Mononuclear cell (primary cell): ENCODE measurements around the gene KRTAP1-3. TPM values are rescaled to one million over a fixed set of nuclear protein-coding genes. Genes with fewer than 3 reads are reported as not detected.
"Not testable (repeated sequence)": the region's sequence is repeated elsewhere in the genome, so short reads cannot be mapped to it uniquely, and the experiment has no call there.

Experiments used
- H3K27me3 ChIP-seq: 2 replicates; pipeline ENCODE4 v1.6.0; 2011; ENCODE audit warnings: low read length, control low read depth; ENCODE audit not compliant: insufficient read depth
- H3K4me1 ChIP-seq: 2 replicates; pipeline ENCODE4 v1.5.1; 2011; ENCODE audit warnings: mild to moderate bottlenecking, low read length, control low read depth; ENCODE audit not compliant: insufficient read depth
- H3K4me3 ChIP-seq: 2 replicates; pipeline ENCODE4 v1.5.1; 2011; ENCODE audit warnings: mild to moderate bottlenecking, low read length, moderate library complexity
- H3K9me3 ChIP-seq: 2 replicates; pipeline ENCODE4 v1.5.1; 2011; ENCODE audit warnings: low read depth, mild to moderate bottlenecking, control low read depth, low read length
- total RNA-seq: library from RNA; depleted of rRNA; stranded (reverse); fragments of >200 nt; gene quantifications from one replicate; pipeline ENCODE4 v1.2.3, GENCODE V29; 2012

KRTAP1-3 gene
- not detected for total RNA-seq

GRCh38 chr17:41034346-41034935, at the start of gene KRTAP1-3:
KRTAP1-3 (minus strand) TSS chr17:41034874; CDS start chr17:41034821, 53 bp downstream.
- H3K4me3 ChIP-seq, H3K27me3 ChIP-seq, H3K4me1 ChIP-seq, H3K9me3 ChIP-seq: not testable (repeated sequence)

- H3K9me3 ChIP-seq, H3K4me1 ChIP-seq, H3K4me3 ChIP-seq, H3K27me3 ChIP-seq: not testable (repeated sequence)
Observed at GRCh38 chr17:41084100-41084856, 49.6 kb upstream of the KRTAP1-3 start, which contains the start of gene KRTAP4-7. KRTAP4-7 (plus strand) TSS chr17:41084150; CDS start chr17:41084207, 57 bp downstream.

- not testable (repeated sequence) for H3K27me3 ChIP-seq, H3K9me3 ChIP-seq
Observed at GRCh38 chr17:41083427-41083826, 48.8 kb upstream of the KRTAP1-3 start.

GRCh38 chr17:41082626-41083025, 48.0 kb upstream of the KRTAP1-3 start:
- Histone ChIP-seq H3K9me3 (no peaks in the 10 kb centered on the region), H3K4me1 (no peaks in the 10 kb centered on the region), H3K27me3 (no peaks in the 10 kb centered on the region), H3K4me3 (no peak overlapping the region)

More at GRCh38 chr17:41083427-41083826, 48.8 kb upstream of the KRTAP1-3 start:
- not testable (repeated sequence) for H3K4me3 ChIP-seq, H3K4me1 ChIP-seq

GRCh38 chr17:41076788-41077187, 42.1 kb upstream of the KRTAP1-3 start:
- Histone ChIP-seq H3K9me3 (no peaks in the 10 kb centered on the region), H3K27me3 (peaks cover 3% of the 10 kb centered on the region), H3K4me1 (no peaks in the 10 kb centered on the region), H3K4me3 (no peak overlapping the region)

GRCh38 chr17:41073676-41074075, 39.0 kb upstream of the KRTAP1-3 start:
- H3K4me3 ChIP-seq = no peak overlapping the region
- H3K9me3 ChIP-seq = no peaks in the 10 kb centered on the region
- peaks cover 3% of the 10 kb centered on the region for H3K27me3 ChIP-seq
- H3K4me1 ChIP-seq = no peaks in the 10 kb centered on the region

GRCh38 chr17:41071606-41072360, 37.1 kb upstream of the KRTAP1-3 start:
- Histone ChIP-seq H3K4me1 (no peaks in the 10 kb centered on the region), H3K4me3 (no peak overlapping the region), H3K27me3 (no peaks in the 10 kb centered on the region), H3K9me3 (no peaks in the 10 kb centered on the region)

- Histone ChIP-seq H3K9me3 (no peaks in the 10 kb centered on the region), H3K27me3 (no peaks in the 10 kb centered on the region), H3K4me1 (no peaks in the 10 kb centered on the region), H3K4me3 (no peak overlapping the region)
Observed at GRCh38 chr17:41069031-41069430, 34.4 kb upstream of the KRTAP1-3 start.

GRCh38 chr17:41067281-41067680, 32.6 kb upstream of the KRTAP1-3 start:
- Histone ChIP-seq H3K4me1 (no peaks in the 10 kb centered on the region), H3K27me3 (peaks cover 7% of the 10 kb centered on the region), H3K9me3 (no peaks in the 10 kb centered on the region), H3K4me3 (no peak overlapping the region)

- Histone ChIP-seq H3K27me3 (peaks cover 15% of the 10 kb centered on the region), H3K4me3 (no peak within 1 kb of the TSS), H3K4me1 (no peaks in the 10 kb centered on the region), H3K9me3 (no peaks in the 10 kb centered on the region)
Observed at GRCh38 chr17:41065829-41066624, 31.4 kb upstream of the KRTAP1-3 start, which contains the start of gene KRTAP2-4. KRTAP2-4 (minus strand) TSS chr17:41065879; CDS start chr17:41065845, 34 bp downstream.

- H3K4me1 ChIP-seq, H3K4me3 ChIP-seq, H3K9me3 ChIP-seq: not testable (repeated sequence)
- H3K27me3 ChIP-seq = peaks cover 20% of the 10 kb centered on the region
Observed at GRCh38 chr17:41065016-41065689, 30.5 kb upstream of the KRTAP1-3 start.

- no peaks in the 10 kb centered on the region for H3K4me1 ChIP-seq
- no peak overlapping the region for H3K4me3 ChIP-seq
- H3K27me3 ChIP-seq = peaks cover 22% of the 10 kb centered on the region
- no peaks in the 10 kb centered on the region for H3K9me3 ChIP-seq
Observed at GRCh38 chr17:41064301-41064700, 29.6 kb upstream of the KRTAP1-3 start.

GRCh38 chr17:41063449-41063848, 28.8 kb upstream of the KRTAP1-3 start:
- H3K4me3 ChIP-seq = no peak overlapping the region
- H3K27me3 ChIP-seq = peaks cover 25% of the 10 kb centered on the region
- H3K9me3 ChIP-seq = no peaks in the 10 kb centered on the region
- no peaks in the 10 kb centered on the region for H3K4me1 ChIP-seq

- Histone ChIP-seq H3K27me3 (peaks cover 30% of the 10 kb centered on the region), H3K4me1 (no peaks in the 10 kb centered on the region), H3K4me3 (no peak overlapping the region), H3K9me3 (no peaks in the 10 kb centered on the region)
Observed at GRCh38 chr17:41061964-41062363, 27.3 kb upstream of the KRTAP1-3 start.
